ENCODE data around the gene SLC1A3.
"Not testable (repeated sequence)": the region's sequence is repeated elsewhere in the genome, so short reads cannot be mapped to it uniquely, and the experiment has no call there.

The SLC1A3 gene

DNA sequence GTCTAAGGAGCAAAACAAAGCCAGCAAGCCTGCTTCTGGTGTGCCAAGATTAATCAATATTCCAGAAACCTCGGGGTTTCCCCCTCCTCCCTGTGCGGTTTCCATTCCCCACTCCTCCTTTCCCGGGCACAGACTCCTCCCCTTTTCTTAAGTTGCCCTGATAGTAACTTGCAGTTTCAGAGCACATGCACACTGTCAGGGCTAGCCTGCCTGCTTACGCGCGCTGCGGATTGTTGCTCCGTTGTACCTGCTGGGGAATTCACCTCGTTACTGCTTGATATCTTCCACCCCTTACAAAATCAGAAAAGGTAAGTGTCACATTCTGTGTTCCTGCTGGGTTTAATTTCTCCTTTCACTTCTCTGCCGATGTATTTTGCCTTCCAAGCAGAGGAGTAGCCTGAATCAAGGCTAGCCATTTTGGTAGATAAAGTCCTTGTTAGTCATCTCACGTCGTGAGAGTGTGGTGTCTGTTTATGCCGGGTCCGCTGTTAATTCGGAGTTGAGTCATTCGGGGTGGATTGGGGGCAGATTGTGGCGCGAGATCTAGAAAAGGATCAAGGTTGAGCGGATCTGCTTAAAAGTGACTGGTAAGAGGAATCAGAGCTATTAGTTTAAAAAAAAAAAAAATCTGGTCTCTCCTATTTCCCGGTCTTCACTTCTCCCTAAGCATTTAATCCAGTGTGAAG is at the start of gene SLC1A3:
SLC1A3 (plus strand) TSS at position 179 of the 686 bp plus-strand sequence. CDS start 1,818 bp downstream, outside the sequence.
- DNase-seq (ENCODE audit: low spot score) = peak; percentile 80

DNA sequence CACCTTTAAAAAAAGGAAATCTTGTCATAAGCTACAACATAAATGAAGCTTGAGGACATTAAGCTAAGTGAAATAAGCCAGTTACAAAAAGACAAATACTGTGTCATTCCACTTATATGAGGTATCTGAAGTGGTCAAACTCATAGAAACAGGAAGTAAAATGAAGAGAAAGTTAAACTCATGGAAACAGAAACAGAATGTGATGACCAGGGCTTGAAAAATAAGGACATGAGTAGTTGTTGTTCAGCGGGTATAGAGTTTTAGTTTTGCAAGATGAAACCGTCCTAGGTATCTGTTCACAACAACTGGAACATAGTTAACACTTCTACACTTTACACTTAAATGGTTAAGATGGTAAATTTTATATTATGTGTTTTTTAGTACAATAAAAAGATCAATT is 47.8 kb upstream of the SLC1A3 start:
- DNase-seq (ENCODE audit: low spot score) = no peak

DNA sequence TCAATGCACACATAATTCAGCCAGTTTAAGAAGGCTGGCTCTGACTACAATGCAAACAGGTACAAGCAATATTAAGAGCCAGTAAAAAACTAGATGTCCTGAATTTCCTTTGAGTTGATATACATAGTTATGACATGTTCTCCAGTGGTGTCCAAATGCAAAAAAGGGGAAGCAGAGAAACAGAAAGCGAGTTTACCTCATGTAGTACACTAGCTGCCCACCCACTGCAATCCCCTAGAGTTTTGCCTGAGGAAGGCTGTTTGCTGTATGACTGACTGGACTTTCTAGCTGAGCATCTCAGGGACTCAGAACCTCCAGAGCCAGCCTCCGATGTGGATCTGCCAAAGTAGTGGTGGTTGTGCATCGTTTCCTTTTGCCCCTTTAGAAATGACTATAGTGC is 44.8 kb upstream of the SLC1A3 start:
- DNase-seq (ENCODE audit: low spot score) = no peak

DNA sequence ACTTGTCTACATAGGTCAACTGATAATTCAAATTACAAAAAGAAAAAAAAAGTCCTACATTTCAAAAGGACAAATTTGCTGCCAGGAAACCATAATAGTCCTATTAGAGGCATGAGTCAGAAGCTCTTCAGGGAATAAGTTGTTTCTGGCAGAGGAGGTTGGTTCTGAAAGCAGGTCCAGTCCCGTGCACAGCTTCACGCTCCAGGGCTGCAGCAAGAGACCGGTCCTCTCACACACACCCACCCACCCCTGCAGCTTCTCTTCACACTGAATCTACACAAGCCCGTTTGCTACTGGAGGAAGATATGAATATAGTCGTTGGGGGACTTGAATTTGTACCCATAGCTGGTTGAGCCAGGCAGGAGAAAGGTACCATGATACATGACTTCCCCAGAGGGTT is 36.9 kb upstream of the SLC1A3 start:
- DNase-seq (ENCODE audit: low spot score) = no peak

DNA sequence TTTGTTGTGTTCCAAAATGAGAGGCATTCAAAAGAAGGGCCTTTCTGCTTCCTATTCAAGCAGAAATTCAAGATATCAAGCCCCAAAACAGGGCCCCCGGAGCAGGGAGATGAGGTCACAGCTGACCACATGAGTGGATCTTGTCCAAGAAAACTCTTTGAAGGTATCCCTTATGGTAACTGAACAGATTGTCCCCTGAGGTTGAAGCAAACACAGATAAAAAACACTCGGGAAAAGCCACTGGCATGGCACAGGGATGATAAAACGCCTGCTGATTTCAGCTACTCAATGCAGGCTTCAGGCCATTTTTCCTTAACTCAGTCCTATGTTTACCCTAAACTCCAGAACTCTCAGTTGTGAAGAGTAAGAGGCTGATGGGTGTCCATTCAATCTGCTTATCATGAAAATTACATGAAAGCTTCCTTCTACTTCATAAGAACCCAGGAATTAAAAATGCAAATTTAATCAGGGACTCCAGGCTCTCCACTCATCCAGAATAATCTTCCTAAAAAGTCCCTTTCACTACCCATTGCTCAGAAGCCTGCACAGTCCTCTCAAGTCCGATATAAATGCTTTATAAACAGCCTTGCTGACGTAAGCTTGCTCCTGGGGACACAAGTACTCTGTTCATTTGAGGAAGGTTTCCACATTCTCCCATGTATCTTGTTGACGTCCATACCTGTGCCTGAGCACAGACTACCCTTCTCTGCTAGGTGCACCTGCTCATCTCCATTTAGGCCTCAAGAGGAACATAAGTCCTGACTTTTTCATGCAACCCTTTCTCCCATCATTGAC is 35.9 kb upstream of the SLC1A3 start:
- DNase-seq (ENCODE audit: low spot score) = no peak

DNA sequence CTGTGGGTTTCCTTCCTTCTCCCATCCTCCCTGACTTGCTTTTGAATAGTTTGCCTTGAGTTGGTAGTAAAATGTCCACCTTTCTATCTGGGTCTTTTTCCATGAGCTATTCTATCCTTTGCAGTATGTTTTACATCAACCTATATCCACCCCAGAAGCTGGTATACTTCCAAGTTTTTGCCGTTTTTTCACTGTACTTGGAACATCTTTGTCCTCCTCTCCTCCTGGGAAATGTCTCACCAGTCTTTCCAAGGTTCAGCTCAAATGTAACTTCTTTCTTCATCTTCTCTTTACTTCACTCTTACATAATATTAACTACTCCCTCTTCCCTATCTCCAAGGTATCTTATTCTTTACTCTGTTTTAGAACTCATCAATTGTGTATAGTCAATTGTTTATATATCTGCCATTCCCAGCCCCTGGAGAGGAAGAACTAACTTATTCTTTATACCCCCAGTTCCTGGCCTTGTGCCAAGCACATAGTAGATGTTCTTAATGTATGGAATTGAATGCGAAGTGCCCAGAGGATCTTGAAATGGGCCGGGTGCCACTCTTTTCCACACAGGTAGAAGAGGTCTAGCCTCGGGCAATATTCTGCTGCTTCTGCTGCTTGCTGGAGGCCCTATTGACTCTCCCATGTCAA is 34.9 kb upstream of the SLC1A3 start:
- no peak for DNase-seq (ENCODE audit: low spot score)

DNA sequence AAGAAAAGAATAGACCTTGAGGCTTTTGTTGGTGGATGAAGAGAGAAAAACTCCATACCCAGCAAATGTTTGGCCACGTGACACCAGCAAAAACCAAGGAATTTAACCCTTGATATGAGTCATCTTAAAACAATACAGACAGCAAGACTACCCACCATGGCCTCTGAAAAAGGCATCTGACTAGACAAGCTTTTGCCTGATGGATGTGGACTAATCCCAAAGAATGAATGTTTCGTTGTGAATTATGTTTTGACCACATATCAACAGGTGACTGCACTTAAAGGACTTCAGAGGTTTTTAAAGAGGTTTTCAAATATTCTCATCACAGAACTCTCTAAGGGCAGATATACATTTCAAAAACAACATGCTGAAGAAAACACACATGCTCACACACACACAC is 33.0 kb upstream of the SLC1A3 start:
- no peak for DNase-seq (ENCODE audit: low spot score)

DNA sequence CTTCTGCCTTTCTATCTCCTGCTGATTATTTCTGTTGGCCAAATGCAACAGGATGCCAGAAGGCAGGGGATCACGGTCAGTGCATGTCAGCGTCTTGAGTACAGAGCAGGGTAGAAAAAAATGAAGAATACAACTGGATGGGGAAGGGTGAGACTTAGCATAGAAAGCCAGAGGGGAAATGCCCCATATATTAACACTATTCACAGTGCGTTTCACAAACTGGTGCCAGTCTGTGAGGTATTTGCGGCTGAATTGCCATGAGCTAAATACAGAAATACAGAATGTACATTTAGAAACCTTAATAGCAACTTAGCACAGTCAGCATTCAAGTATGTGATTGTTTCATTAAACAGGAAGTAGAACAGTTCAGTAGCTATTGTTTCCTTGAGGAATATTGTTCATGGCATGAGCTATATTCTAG is 31.0 kb upstream of the SLC1A3 start:
- no peak for DNase-seq (ENCODE audit: low spot score)

DNA sequence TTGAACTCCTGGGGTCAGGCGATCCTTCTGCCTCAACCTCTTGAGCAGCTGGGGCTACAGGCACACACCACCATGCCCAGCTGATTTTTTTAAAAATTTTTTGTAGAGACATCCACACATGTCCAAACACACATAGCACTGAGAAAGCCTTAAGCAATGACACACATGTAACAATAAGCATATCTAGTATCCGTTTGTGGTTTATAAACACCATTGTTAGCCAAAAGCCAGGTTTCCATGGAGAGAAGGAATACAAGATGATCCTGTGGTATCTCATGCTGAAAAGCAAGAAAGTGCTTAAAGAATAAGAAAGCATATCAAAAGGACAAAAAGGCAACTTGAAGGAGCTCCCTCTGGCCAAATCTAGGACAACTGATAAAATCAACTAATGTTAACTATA is 29.7 kb upstream of the SLC1A3 start:
- no peak for DNase-seq (ENCODE audit: low spot score)

DNA sequence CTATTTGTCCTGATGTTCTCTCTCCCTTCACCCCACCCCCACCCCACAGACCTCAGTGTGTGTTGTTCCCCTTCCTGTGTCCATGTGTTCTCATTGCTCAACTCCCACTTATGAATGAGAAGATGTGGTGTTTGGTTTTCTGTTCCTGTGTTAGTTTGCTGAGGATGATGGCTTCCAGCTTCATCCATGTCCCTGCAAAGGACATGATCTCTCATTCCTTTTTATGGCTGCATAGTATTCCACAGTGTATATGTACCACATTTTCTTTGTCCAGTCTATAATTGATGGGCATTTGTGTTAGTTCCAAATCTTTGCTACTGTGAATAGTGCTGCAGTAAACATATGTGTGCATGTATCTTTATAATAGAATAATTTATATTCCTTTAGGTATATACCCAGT is 26.5 kb upstream of the SLC1A3 start:
- DNase-seq (ENCODE audit: low spot score) = not testable (repeated sequence)

DNA sequence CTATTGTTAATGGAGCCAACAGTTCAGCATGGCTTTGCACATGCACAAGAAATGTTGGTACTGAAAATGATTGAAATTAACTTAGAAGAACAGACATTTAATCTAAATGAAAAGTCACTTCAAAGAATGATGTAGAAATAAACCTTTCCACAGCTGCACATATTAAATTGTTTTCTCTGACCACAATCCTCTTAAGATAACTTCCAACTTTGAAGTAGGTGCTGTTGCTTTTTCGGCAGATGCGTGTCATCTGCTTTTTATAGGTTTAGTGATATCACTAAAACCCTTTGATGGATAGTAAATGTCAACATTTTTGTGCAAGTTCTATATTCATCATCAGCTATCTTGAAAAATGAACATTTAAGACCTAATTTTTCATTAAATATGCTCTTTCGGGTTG is 25.3 kb upstream of the SLC1A3 start:
- no peak for DNase-seq (ENCODE audit: low spot score)

DNA sequence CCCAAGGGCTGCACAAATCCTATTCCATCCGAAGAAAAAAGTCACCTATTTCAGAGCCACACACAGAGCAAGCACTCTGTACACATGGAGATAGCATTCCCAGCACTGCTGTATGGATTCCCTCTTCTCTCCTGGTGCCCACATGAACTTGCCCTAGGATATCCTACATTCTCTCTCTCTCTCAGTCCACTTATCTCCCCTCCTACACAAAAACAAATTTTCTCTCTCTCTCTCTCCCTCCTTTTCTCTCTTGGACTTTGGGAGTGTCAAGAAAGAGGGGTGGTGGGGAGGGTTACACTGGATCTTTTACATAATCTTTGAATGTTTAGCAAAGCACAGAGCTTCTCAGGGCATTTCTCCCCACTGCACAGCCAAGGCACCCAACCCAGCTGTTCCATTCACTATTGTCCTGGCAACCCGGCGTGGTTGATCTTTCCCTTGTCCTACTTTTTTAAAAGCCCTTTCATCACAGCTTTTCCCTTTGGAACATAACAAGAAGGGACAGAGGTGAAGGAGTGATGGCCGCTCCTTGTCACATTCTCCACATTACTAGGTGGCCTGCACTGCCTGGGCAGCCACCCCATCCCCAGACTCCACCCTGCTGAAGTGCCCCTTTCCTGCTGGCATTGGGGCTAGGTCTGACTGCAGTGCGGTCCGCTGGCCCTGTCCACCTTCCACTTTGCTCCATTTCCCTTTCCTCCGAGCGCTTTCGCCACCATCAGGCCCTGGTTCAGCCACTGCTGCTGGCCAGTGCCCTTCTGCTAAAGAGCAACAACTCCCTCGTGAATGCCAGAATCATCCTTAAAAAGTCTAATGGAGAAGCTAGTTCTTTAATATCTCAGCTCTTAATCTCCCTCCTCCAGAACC is 22.2 kb upstream of the SLC1A3 start:
- no peak for DNase-seq (ENCODE audit: low spot score)

DNA sequence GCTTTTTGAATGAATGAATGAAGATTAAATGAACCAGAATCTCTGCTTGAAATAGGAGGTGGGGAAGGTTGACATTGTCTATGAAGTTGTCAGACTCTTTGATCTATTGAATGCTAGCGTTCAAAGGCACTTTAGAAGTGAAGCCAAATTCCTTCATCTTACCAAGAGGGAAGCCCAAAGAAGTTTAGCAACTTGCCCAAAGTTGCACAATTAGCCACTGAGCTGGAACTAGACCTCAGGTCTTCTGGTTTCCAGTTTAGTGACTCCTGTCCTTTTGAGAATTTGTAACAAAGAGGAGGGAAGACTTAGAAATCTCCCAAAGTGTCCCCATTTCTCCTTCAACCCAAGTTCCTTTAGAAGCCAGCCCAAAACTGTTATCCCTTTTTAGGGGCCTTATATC is 20.7 kb upstream of the SLC1A3 start:
- no peak for DNase-seq (ENCODE audit: low spot score)

DNA sequence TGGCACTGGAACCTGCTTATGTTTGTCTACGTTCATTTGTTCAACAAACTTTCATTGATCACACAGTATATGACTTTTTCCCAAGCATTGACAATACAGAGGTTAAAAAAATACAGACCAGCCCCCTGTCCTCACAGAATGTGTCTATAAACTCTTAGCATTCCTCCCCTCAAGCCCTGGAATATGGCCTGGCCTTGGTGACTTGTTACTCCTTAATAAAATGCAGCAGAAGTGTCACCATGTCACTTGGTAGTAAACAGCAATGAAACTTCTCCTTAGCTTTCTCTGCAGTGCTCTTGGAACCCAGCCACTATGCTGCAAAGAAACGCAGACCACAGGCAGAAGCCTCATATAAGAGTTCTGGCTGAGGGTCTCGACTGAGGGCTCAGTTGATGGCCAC is 19.1 kb upstream of the SLC1A3 start:
- DNase-seq (ENCODE audit: low spot score) = no peak

DNA sequence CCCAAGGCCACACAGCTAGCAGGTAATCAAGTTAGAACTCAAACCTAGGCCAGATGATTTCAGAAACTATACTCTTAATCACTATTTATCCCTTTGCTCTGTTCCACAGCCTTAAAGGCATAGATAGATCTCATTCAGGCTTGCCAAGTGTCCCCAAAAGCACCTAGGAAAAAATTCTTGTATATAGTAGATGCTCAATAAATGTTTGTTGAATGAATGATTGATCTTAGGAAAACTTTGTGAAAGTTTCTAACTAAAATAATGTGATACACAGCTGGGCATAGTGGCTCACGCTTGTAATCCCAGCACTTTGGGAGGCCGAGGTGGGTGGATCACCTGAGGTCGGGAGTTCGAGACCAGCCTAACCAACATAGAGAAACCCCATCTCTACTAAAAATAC is 16.7 kb upstream of the SLC1A3 start:
- DNase-seq (ENCODE audit: low spot score) = not testable (repeated sequence)

DNA sequence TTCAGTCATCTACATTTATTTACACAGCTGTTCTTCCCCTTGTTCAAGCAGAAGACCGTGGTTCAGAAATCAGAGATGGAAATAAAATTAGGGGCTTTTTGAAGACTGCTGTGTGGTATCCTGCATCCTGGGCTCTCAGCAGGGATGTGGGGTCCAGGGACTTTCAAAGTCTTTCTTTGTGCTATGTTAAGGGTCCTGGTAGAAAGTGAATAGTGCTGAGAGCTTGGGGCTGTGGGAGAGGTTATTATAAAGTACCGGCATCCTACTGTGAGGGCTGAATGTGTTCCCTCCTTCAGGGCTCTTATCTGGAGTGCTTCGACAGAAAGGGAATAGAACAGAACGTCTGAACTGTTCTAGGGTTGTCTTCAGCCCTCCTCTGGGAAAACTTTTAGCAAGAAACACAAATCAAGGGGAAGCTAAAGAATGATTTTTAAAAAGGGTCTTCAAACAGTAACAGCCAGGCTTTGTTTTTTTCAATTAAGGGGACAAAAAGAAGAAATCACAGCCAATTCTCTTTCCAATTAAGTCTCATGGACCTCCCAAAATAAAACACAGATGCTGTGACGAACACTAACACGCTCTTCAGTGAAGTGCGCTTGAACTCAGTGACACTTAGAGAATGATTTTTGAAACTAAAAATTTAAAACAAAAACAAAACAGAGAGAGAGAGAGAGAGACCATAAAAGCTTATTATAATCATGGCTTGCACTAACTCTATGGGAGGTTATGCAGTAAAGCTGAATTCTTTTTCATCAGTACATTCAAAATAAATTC is 15.7 kb upstream of the SLC1A3 start:
- no peak for DNase-seq (ENCODE audit: low spot score)

DNA sequence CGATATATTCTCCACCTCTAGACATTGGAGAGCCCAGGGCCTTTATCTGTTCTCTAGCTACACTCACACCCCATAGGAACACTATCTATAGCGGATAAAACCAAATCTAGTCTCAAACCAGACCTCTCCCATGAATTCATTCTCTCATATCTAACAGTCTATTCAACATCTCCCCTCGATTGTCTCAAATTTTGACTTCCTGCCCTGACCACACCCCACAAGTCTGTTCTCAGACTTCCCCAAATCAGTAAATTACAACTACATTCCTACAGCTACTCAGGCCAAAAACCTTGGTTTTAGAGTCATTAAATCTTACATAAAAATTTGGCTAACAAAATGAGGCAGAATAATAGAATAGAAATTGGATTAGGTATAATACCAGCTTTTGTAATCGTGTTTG is 12.5 kb upstream of the SLC1A3 start:
- DNase-seq (ENCODE audit: low spot score) = no peak

DNA sequence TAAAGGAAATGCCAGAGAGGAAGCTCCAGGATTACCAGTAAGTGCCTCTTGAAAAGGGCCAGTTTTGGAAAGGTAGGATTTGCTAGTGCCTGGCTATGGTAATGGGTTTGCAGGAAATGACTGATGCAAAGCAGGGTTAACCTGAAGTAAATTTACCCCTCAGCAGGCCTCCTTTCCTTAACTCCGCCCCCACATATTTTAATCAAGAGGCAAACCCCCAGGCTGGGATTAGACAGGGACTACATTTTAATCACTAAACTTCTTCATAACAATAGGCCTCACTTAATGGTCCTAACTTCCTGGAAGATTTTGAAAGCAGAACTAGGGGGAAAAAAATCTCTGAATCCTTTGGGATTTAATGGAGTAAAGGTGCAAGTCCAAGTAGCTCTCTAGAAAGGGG is 10.2 kb upstream of the SLC1A3 start:
- no peak for DNase-seq (ENCODE audit: low spot score)

DNA sequence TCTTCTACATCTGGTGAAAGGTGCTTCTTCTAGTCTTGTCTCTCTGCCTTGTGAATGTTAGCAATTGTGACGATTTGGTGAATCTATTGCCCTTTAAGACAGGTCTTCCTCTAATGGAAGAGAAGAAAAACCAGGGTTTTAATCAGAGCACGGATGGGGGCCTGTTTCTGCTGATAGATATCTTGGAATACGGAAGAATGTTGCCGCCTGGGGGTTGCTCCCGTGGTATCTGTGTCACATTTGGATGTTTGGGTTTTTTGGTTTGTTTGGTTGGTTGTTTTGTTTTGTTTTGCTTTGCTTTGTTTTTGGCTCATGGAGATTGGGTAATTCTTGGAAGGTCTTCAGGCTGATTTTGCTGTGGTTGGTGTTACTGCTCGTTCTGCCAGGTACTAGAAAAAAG is 9.7 kb upstream of the SLC1A3 start:
- no peak for DNase-seq (ENCODE audit: low spot score)

DNA sequence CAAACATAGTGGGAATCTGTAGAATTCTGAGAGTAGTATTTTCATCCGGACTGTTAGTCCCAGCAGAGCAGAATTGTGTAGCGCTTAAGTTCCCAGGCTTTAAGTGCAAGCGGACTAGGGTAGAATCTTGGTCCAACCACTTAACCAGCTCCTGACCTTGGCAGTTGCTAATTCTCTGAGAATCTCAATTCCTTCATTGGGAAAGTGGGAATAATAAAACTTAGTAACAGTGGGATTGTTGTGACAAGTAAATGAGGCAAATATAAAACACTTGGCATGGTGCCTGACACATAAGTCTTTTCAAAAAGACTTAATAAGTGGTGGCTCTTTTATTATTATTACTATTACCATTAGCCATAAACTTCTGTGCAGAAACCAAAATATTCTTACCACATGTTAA is 8.4 kb upstream of the SLC1A3 start:
- DNase-seq (ENCODE audit: low spot score) = no peak

DNA sequence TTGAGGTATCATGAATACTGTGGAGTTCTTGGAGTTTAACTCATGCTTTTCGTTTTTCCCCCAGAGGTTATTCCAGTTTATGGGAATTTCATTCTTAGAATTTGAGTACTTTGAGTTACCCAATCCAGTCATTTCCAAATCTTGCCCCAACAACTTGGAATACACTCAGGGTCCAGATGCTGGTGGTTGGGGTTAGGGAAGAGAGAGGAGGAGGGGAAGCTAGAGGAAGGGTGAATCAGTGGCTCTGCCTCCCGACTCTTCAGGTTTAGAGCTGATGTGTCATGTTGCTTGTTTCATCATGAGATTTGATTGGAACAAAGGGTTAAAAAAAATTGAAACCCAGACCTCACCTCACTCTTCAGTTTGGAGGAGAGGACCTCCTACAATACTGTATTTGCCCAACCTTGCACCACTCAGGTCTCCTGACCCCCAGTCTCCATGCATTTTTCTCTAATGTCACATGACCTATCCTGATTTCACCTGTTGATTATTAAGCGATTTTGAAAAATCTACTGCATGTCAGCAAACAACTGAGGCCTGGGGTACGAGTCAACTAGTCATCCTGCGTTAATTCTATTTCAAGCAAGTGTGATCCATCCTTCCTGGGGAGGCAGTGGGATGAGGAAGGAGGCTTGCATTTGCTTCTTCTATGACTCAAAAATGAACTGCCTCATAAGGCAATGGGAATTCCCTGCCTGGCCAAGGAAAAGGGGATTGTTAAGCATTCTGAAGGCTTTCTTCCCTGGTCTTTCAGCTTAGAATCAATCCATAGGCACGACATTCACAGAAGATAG is 6.2 kb upstream of the SLC1A3 start:
- DNase-seq (ENCODE audit: low spot score) = no peak
